ENCODE results near the gene TEAD1.

Gene TEAD1

DNA sequence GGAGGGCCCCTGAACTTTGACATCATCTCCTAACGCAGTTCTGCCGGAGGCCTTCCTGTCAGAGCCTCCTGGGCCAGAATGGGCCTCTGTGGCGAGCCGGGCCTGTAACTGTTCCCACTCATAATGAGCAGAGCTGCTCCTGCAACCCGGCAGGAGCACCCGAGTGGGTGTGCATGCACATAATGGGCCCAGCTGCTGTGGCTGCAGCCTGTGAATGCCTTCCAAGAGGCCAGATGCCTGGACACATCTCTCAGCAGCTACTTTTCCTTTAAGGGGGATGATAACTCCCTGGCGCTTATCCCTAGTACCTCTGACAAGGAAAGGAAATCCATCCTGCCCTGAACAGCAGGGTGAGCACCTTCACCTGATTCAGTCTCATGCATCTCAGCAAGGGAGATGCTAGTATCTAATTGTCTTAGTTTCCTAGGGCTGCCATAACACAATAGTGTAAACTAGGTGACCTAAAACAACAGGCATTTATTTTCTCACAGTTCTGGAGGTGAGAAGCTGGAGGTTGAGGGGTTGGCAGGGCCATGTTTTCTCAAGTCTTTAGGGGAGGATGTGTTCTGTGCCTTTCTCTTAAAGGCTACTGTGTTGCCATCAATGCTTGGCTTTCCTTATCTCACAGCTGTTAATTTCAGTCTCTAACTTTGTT lies 120.5 kb downstream of the TEAD1 start:
- no peak for DNase-seq

GRCh38 chr11:12797996-12798395 lies 123.8 kb downstream of the TEAD1 start:
- DNase-seq = no peak

- DNase-seq = no peak
These were observed 124.4 kb downstream of the TEAD1 start for GRCh38 chr11:12798609-12799011.

- no peak for DNase-seq
These were observed 125.2 kb downstream of the TEAD1 start for GRCh38 chr11:12799334-12799835.

- DNase-seq = no peak
These were observed 125.9 kb downstream of the TEAD1 start for GRCh38 chr11:12800032-12800671.

- no peak for DNase-seq
These were observed 126.7 kb downstream of the TEAD1 start for GRCh38 chr11:12800871-12801270.

DNA sequence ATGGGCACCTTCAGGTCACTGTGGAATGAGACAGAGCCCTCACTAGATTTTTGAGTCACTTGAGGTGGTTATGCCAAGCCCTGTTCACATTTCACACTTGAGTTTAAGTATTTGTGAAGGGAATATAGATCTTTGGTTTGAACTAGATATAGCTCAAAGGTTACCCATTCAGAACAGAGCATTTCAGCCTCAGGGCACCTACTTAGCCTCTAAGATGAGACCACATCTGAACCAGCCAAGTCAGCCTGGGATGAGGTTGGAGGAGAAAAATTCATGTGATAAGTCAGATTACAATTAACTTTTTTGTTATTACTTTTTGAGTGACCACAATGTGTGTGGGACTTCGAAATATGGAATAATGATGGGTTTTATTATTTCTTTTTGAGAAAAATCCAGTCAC lies 127.8 kb downstream of the TEAD1 start:
- DNase-seq = no peak

GRCh38 chr11:12802418-12803085 lies 128.3 kb downstream of the TEAD1 start:
- DNase-seq = no peak

- no peak for DNase-seq
These were observed 129.0 kb downstream of the TEAD1 start for GRCh38 chr11:12803086-12803826.

DNA sequence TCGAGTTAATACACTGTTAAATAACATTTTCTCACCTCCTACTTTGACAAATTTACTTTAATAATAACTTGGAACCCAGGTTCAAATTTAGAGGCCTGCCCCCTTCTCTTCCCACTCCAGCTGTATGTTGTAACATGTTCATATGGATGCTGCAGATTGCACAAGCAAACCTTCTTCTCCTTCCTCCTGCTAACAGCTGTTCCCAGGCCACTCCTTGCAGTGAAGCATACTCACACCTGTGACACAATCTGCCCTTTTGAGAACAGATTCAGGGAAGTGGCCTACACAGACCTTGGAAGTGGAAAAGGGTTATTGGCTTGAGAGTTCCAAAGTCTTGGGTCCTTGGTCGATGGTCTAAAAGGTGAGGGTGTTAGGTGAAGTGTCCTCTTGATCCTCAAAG lies 131.9 kb downstream of the TEAD1 start:
- DNase-seq = no peak

- no peak for DNase-seq
These were observed 133.4 kb downstream of the TEAD1 start for GRCh38 chr11:12807621-12808020.

- DNase-seq = no peak
These were observed 134.3 kb downstream of the TEAD1 start for GRCh38 chr11:12808519-12808918.

DNA sequence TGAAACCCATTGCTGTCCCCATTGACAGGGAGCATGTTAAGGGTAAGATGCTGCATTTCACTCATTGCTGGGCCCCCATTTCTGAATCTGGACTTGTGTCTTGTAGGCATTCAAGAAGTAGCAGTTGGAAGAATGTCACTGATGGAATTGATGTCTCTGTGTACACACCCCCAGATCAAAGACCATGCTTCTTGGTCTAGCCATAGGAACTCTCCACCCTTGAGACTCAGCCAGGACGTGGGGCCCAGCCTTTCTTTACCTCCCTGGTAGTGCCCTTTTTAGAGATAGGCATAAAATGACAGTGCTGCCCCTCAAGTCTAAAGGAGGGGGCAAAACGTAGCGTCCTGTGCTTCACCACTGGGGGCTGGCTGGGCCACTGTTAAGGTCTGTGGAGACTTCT lies 135.1 kb downstream of the TEAD1 start:
- DNase-seq = no peak

DNA sequence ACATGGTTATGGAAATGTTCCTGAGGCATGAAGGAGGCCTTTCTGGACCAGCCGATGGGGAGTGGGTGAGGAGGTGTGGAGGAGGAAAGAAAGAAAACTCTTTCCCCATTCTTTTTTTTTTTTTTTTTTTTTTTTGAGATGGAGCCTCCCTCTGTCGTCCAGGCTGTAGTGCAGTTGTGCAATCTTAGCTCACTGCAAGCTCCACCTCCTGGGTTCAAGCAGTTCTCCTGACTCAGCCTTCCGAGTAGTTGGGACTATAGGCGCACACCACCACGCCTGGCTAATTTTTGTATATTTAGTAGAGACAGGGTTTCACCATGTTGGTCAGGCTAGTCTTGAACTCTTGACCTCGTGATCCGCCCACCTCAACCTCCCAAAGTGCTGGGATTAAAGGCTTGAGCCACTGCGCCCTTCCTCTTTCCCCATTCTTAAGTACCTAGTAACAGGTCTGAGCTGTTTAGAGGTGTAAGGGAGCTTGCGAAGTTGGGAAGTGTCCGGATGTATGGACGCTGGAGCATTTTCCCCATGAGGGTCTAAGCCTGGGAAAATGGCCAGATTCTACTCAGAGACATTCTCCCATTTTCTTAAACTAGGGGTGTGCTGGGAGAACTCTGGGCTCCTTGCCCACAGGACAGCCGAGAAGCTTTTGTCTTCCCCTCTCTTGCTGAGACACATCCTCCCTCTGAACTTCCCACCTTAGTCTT lies 135.8 kb downstream of the TEAD1 start:
- no peak for DNase-seq

- no peak for DNase-seq
These were observed 136.3 kb downstream of the TEAD1 start for GRCh38 chr11:12810568-12810894.

- DNase-seq = no peak
These were observed 137.6 kb downstream of the TEAD1 start for GRCh38 chr11:12811861-12812260.

- no peak for DNase-seq
These were observed 138.6 kb downstream of the TEAD1 start for GRCh38 chr11:12812849-12813248.

- no peak for DNase-seq
These were observed 139.4 kb downstream of the TEAD1 start for GRCh38 chr11:12813371-12814225.

DNA sequence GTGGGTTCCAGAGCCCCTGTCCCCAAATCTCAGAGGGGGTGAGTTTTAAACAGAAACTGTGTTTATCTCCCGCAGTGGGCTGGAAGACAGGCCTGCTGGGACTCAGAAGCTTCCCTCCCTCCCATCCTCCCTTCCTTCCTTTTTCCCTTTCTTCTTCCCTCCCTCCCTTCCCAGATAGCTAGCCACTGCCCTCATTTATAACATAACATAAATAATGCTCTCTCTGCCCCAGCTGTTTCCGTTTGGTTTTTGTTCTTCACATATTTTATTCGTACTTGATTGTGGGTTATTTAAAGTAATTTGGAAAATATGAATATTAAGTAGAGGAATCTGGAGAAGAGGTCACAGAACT lies 140.9 kb downstream of the TEAD1 start:
- no peak for DNase-seq

GRCh38 chr11:12815931-12816494 lies 141.8 kb downstream of the TEAD1 start:
- no peak for DNase-seq

- no peak for DNase-seq
These were observed 143.6 kb downstream of the TEAD1 start for GRCh38 chr11:12817681-12818332.
